Coronary artery (tissue), 2 donors: ENCODE data around the gene FHAD1.

Experiments
- DNase-seq: peaks from one replicate; pipeline ENCODE4 v3.0.0-alpha.2; 2017; ENCODE audit warnings: low spot score
- H3K27ac ChIP-seq, 2 donors: fragments of 200-600 bp; sonication (generic); one replicate each; pipeline ENCODE4 v1.5.1; 2016 to 2019
- H3K4me3 ChIP-seq: fragments of 200-600 bp; sonication (generic); 2 replicates; pipeline ENCODE4 v1.5.1; 2016; ENCODE audit warnings: mild to moderate bottlenecking, moderate library complexity
- TF ChIP-seq, protein P1 (sequence below): fragments of 200-600 bp; sonication (generic); IDR thresholded peaks from one replicate; pipeline ENCODE4 v1.5.1; 2019; ENCODE audit warnings: antibody characterized with exemption

Gene FHAD1

GRCh38 chr1:15435239-15436077 is 188.4 kb downstream of the FHAD1 start:
- Histone ChIP-seq H3K4me3 (no peak overlapping the region), H3K27ac (no peak overlapping the region)
- no peak for DNase-seq
- TF ChIP-seq, protein P1, sequence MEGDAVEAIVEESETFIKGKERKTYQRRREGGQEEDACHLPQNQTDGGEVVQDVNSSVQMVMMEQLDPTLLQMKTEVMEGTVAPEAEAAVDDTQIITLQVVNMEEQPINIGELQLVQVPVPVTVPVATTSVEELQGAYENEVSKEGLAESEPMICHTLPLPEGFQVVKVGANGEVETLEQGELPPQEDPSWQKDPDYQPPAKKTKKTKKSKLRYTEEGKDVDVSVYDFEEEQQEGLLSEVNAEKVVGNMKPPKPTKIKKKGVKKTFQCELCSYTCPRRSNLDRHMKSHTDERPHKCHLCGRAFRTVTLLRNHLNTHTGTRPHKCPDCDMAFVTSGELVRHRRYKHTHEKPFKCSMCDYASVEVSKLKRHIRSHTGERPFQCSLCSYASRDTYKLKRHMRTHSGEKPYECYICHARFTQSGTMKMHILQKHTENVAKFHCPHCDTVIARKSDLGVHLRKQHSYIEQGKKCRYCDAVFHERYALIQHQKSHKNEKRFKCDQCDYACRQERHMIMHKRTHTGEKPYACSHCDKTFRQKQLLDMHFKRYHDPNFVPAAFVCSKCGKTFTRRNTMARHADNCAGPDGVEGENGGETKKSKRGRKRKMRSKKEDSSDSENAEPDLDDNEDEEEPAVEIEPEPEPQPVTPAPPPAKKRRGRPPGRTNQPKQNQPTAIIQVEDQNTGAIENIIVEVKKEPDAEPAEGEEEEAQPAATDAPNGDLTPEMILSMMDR = no peak

DNA sequence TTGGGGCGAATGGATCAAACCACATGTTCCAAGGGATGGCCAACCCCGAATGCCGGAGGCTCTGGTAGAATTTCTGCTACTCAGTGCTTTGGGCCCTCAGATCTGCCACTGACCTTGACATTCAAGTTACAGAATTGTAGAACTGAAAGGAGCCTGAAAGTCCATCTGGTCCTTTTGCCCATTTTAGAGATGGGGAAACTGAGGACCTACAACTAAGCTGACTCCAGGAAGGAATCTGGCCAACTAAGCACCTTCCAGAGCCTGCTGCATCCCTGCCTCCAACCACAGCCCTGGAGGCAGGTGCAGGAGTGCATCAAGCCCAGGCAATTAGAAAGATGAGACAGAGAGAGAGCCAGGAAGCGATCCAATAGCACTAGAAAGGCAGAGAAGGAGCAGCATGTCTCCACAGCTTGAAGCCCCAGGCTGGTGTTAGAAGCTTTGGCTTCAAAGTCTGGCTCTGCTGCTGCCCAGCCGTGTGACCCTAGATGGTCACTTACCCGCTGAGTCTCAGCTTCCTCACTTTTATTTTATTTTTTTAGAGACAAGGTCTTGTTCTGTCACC is 189.9 kb downstream of the FHAD1 start:
- DNase-seq = no peak
- TF ChIP-seq, protein P1 = no peak
- Histone ChIP-seq H3K4me3 (no peak overlapping the region), H3K27ac (no peak overlapping the region)

- no peak overlapping the region for H3K27ac ChIP-seq
- DNase-seq = no peak
- H3K4me3 ChIP-seq = no peak overlapping the region
- TF ChIP-seq, protein P1 = no peak
Measured at GRCh38 chr1:15439325-15439724, 192.3 kb downstream of the FHAD1 start.

- DNase-seq = no peak
- H3K27ac ChIP-seq = no peak overlapping the region
- no peak overlapping the region for H3K4me3 ChIP-seq
- TF ChIP-seq, protein P1 = no peak
Measured at GRCh38 chr1:15440357-15440756, 193.3 kb downstream of the FHAD1 start.

- DNase-seq = no peak
- TF ChIP-seq, protein P1 = no peak
- no peak overlapping the region for H3K27ac ChIP-seq
- H3K4me3 ChIP-seq = no peak overlapping the region
Measured at GRCh38 chr1:15441247-15441646, 194.2 kb downstream of the FHAD1 start.

- TF ChIP-seq, protein P1 = no peak
- no peak for DNase-seq
- no peak overlapping the region for H3K4me3 ChIP-seq
- no peak overlapping the region for H3K27ac ChIP-seq
Measured at GRCh38 chr1:15442119-15442518, 195.1 kb downstream of the FHAD1 start.

DNA sequence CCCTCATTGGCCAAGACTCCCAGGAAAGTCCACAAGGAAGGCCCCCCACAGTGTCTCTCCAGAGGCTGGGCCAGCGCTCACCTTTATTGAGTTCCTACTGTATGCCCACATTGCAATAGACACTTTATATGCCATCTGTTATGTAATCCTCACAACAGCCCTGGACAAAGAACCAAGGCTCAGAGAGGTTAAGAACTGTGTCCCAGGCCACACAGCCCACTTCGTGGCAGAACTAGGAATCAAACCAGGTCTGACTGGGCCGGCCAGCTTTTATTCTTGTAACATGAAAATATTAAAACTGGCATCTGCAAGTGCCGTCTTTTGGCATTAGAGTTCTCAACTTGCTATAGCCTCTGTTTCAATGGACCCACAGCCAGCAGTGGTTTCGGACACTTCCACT is 195.7 kb downstream of the FHAD1 start:
- H3K27ac ChIP-seq = no peak overlapping the region
- no peak overlapping the region for H3K4me3 ChIP-seq
- TF ChIP-seq, protein P1 = no peak
- no peak for DNase-seq
